Neural cell (in vitro differentiated cells): ENCODE results near the gene NMNAT1.
"Not testable (repeated sequence)": the region's sequence is repeated elsewhere in the genome, so short reads cannot be mapped to it uniquely, and the experiment has no call there.

Source experiments
- EZH2 ChIP-seq: fragments of 200-600, 300-800 bp; shearing (Covaris generic), sonication (generic); IDR thresholded peaks from 2 replicates; pipeline ENCODE4 v1.6.1; 2014; ENCODE audit warnings: antibody characterized with exemption, low read length, borderline replicate concordance, mild to moderate bottlenecking; ENCODE audit not compliant: insufficient read depth, poor library complexity, severe bottlenecking
- POLR2AphosphoS5 ChIP-seq: IDR thresholded peaks from 2 replicates; pipeline ENCODE4 v1.6.1; 2012
- TAF1 ChIP-seq: IDR thresholded peaks from 2 replicates; pipeline ENCODE4 v1.6.1; 2012; ENCODE audit warnings: low read depth
- TF ChIP-seq, protein P1 (sequence below): fragments of 450-650 bp; IDR thresholded peaks from 2 replicates; pipeline ENCODE4 v1.5.1; 2014; ENCODE audit warnings: antibody characterized with exemption, mild to moderate bottlenecking, moderate library complexity; ENCODE audit not compliant: poor library complexity, severe bottlenecking

DNA sequence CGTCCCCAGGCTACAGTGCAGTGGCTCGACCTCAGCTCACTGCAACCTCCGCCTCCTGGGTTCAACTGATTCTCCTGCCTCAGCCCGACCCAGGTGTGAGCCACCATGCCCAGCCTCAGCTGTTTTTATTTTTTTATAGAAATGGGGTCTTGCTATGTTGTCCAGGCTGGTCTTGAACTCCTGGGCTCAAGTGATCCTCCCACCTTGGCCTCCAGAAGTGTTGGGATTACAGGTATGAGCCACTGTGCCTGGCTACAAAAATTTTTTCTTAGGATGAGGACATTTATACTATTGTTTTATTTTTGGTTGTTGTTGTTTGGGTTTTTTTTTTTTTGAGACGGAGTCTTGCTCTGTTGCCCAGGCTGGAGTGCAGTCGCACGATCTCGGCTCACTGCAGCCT lies 62.0 kb downstream of the NMNAT1 start:
- TF ChIP-seq, protein P1, sequence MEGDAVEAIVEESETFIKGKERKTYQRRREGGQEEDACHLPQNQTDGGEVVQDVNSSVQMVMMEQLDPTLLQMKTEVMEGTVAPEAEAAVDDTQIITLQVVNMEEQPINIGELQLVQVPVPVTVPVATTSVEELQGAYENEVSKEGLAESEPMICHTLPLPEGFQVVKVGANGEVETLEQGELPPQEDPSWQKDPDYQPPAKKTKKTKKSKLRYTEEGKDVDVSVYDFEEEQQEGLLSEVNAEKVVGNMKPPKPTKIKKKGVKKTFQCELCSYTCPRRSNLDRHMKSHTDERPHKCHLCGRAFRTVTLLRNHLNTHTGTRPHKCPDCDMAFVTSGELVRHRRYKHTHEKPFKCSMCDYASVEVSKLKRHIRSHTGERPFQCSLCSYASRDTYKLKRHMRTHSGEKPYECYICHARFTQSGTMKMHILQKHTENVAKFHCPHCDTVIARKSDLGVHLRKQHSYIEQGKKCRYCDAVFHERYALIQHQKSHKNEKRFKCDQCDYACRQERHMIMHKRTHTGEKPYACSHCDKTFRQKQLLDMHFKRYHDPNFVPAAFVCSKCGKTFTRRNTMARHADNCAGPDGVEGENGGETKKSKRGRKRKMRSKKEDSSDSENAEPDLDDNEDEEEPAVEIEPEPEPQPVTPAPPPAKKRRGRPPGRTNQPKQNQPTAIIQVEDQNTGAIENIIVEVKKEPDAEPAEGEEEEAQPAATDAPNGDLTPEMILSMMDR = not testable (repeated sequence)
- not testable (repeated sequence) for TF ChIP-seq TAF1, POLR2AphosphoS5, EZH2
